ENCODE data around the gene CYP4F11.
"Not testable (repeated sequence)": the region's sequence is repeated elsewhere in the genome, so short reads cannot be mapped to it uniquely, and the experiment has no call there.

CYP4F11 gene

DNA sequence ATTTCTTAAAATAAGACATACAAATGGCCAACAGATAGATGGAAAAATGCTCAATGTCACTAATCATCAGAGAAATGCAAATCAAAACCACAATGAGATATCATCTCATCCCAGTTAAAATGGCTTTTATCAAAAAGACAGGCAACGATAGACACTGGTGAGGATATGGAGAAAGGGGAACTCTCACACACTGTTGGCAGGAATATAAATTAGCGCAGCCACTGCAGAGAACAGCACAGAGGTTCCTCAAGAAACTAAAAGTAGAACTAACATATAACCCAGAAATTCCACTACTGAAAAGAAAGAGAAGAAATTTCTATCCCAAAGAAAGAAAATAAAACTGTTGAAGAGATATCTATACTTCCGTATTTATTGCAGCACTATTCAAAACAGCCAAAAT, 51.0 kb downstream of the CYP4F11 start:
- H3K27me3 ChIP-seq (ENCODE audit: control insufficient read depth, insufficient read depth, low read length); H3K36me3 ChIP-seq (ENCODE audit: control insufficient read depth, insufficient read depth, low read length); H3K4me3 ChIP-seq (ENCODE audit: low read depth, low read length); H3K4me1 ChIP-seq (ENCODE audit: control insufficient read depth, insufficient read depth, low read length); H3K9ac ChIP-seq (ENCODE audit: low read depth, low read length); H3K27ac ChIP-seq (ENCODE audit: low read depth, low read length): not testable (repeated sequence)
- peaks cover 77% of the 10 kb centered on the region for H3K9me3 ChIP-seq (ENCODE audit: control insufficient read depth, insufficient read depth, low read length)

DNA sequence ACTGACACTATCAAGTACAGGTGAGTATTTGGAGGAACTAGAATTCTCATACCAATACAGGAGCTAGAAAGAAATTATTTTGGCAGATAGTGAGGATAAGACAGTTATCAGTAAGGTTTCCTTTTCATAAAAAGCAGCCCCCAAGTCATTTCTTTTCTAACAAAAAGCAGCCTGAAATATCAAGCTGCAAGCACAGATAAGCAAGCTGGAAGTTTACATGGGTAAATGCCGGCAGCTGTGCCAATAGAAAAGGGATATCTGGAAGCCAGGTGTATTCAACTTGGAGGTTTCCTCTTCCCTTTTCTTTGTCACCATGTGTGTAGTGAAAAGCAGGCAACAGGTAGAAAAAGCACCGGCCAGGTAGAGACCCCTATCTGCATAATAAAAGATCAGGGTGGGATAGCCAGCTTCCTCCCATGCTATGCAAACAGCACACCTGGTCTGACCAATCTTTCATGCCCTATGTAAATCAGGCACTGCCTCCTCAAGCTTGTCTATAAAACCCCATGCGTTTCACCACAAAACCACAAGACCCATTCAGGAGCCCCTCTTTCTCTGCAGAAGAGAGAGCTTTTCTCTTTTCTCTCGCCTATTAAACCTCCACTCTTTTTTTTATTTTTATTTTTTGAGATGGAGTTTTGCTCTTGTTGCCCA, 59.4 kb downstream of the CYP4F11 start:
- H3K4me1 ChIP-seq (ENCODE audit: control insufficient read depth, insufficient read depth, low read length): no peaks in the 10 kb centered on the region
- H3K4me3 ChIP-seq (ENCODE audit: low read depth, low read length): no peak overlapping the region
- H3K27ac ChIP-seq (ENCODE audit: low read depth, low read length): no peak overlapping the region
- H3K36me3 ChIP-seq (ENCODE audit: control insufficient read depth, insufficient read depth, low read length): no peaks in the 10 kb centered on the region
- H3K9ac ChIP-seq (ENCODE audit: low read depth, low read length): no peak overlapping the region
- H3K27me3 ChIP-seq (ENCODE audit: control insufficient read depth, insufficient read depth, low read length): no peaks in the 10 kb centered on the region
- peaks cover 80% of the 10 kb centered on the region for H3K9me3 ChIP-seq (ENCODE audit: control insufficient read depth, insufficient read depth, low read length)

GRCh38 chr19:15873771-15874170, 60.6 kb downstream of the CYP4F11 start:
- not testable (repeated sequence) for H3K4me3 ChIP-seq (ENCODE audit: low read depth, low read length); H3K4me1 ChIP-seq (ENCODE audit: control insufficient read depth, insufficient read depth, low read length); H3K9ac ChIP-seq (ENCODE audit: low read depth, low read length); H3K27me3 ChIP-seq (ENCODE audit: control insufficient read depth, insufficient read depth, low read length); H3K36me3 ChIP-seq (ENCODE audit: control insufficient read depth, insufficient read depth, low read length); H3K27ac ChIP-seq (ENCODE audit: low read depth, low read length)
- H3K9me3 ChIP-seq (ENCODE audit: control insufficient read depth, insufficient read depth, low read length): peaks cover 81% of the 10 kb centered on the region

GRCh38 chr19:15871570-15871969, 62.8 kb downstream of the CYP4F11 start:
- no peak overlapping the region for H3K4me3 ChIP-seq (ENCODE audit: low read depth, low read length)
- H3K27ac ChIP-seq (ENCODE audit: low read depth, low read length): no peak overlapping the region
- no peaks in the 10 kb centered on the region for H3K36me3 ChIP-seq (ENCODE audit: control insufficient read depth, insufficient read depth, low read length)
- H3K9me3 ChIP-seq (ENCODE audit: control insufficient read depth, insufficient read depth, low read length): peaks cover 76% of the 10 kb centered on the region
- H3K27me3 ChIP-seq (ENCODE audit: control insufficient read depth, insufficient read depth, low read length): no peaks in the 10 kb centered on the region
- no peaks in the 10 kb centered on the region for H3K4me1 ChIP-seq (ENCODE audit: control insufficient read depth, insufficient read depth, low read length)
- H3K9ac ChIP-seq (ENCODE audit: low read depth, low read length): no peak overlapping the region

DNA sequence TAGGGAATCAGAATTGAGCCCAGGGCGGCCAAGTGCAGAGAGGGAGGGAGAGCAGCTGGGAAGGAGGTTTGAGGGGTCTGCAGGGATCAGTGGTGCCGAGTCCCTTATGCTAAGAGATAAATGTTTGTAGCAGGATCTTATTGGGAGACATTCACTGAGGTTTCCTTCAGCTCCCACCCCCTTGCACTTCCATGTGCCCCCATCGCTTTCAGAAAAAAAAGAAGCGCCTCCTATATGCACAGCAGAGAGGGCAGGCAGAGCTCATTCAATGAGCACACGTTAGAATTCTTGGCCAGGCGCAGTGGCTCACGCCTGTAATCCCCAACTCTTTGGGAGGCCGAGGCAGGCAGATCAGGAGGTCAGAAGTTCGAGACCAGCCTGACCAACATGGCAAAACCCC, 64.5 kb downstream of the CYP4F11 start:
- Histone ChIP-seq H3K9me3 (ENCODE audit: control insufficient read depth, insufficient read depth, low read length) (peaks cover 72% of the 10 kb centered on the region), H3K9ac (ENCODE audit: low read depth, low read length) (no peak overlapping the region), H3K4me1 (ENCODE audit: control insufficient read depth, insufficient read depth, low read length) (no peaks in the 10 kb centered on the region), H3K27ac (ENCODE audit: low read depth, low read length) (no peak overlapping the region), H3K27me3 (ENCODE audit: control insufficient read depth, insufficient read depth, low read length) (no peaks in the 10 kb centered on the region), H3K36me3 (ENCODE audit: control insufficient read depth, insufficient read depth, low read length) (no peaks in the 10 kb centered on the region), H3K4me3 (ENCODE audit: low read depth, low read length) (no peak overlapping the region)

DNA sequence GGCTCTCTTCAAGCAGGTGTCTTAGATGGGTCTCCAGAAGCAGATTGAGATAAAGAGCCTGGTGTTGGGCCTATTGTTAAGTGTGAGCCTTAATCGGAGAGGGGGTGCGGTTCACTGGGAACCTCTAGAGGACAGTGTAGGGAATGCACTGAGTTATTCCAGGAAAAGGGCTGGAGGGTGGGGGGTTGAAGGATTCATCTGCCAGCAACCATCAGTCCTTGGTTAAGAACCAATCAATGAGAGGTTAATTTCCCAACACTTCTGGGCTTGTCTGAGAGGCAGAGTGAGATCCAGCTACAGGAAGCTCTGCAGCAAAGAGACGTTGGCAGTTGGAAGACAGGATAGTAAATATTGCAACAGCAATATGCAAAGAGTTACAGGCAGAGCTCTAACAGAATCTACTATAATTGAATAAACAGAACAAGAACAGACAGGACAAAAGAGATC, 65.2 kb downstream of the CYP4F11 start:
- H3K4me1 ChIP-seq (ENCODE audit: control insufficient read depth, insufficient read depth, low read length): no peaks in the 10 kb centered on the region
- H3K36me3 ChIP-seq (ENCODE audit: control insufficient read depth, insufficient read depth, low read length): no peaks in the 10 kb centered on the region
- H3K9me3 ChIP-seq (ENCODE audit: control insufficient read depth, insufficient read depth, low read length): peaks cover 72% of the 10 kb centered on the region
- H3K9ac ChIP-seq (ENCODE audit: low read depth, low read length): no peak overlapping the region
- no peak overlapping the region for H3K27ac ChIP-seq (ENCODE audit: low read depth, low read length)
- no peaks in the 10 kb centered on the region for H3K27me3 ChIP-seq (ENCODE audit: control insufficient read depth, insufficient read depth, low read length)
- H3K4me3 ChIP-seq (ENCODE audit: low read depth, low read length): no peak overlapping the region

GRCh38 chr19:15866636-15867035, 67.7 kb downstream of the CYP4F11 start:
- Histone ChIP-seq H3K27ac (ENCODE audit: low read depth, low read length) (no peak overlapping the region), H3K36me3 (ENCODE audit: control insufficient read depth, insufficient read depth, low read length) (no peaks in the 10 kb centered on the region), H3K4me3 (ENCODE audit: low read depth, low read length) (no peak overlapping the region), H3K9ac (ENCODE audit: low read depth, low read length) (no peak overlapping the region), H3K9me3 (ENCODE audit: control insufficient read depth, insufficient read depth, low read length) (peaks cover 65% of the 10 kb centered on the region), H3K4me1 (ENCODE audit: control insufficient read depth, insufficient read depth, low read length) (no peaks in the 10 kb centered on the region), H3K27me3 (ENCODE audit: control insufficient read depth, insufficient read depth, low read length) (no peaks in the 10 kb centered on the region)

- Histone ChIP-seq H3K27ac (ENCODE audit: low read depth, low read length) (no peak overlapping the region), H3K27me3 (ENCODE audit: control insufficient read depth, insufficient read depth, low read length) (no peaks in the 10 kb centered on the region), H3K4me3 (ENCODE audit: low read depth, low read length) (no peak overlapping the region), H3K4me1 (ENCODE audit: control insufficient read depth, insufficient read depth, low read length) (no peaks in the 10 kb centered on the region), H3K9ac (ENCODE audit: low read depth, low read length) (no peak overlapping the region), H3K36me3 (ENCODE audit: control insufficient read depth, insufficient read depth, low read length) (no peaks in the 10 kb centered on the region), H3K9me3 (ENCODE audit: control insufficient read depth, insufficient read depth, low read length) (peaks cover 67% of the 10 kb centered on the region)
These were observed 69.5 kb downstream of the CYP4F11 start for GRCh38 chr19:15864824-15865223.

DNA sequence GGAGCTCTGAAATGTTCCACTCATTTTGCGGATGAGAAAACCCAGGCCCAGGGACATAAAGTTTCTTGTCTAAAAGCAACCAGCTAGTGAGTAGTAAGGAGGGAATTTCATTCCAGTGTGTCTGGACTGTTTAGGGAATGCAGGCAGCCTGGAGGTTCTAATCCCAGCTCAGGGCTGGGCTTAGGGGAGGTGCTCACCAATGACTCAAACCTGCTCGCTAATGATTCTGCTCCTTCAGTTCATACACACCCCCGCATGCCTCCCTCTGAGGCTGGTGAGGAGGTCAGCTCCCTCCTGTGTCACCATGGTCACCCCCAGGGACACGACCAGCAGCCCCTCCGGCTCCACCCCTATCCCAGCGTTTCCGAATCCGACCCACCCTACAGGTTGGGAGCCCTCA, 71.1 kb downstream of the CYP4F11 start:
- no peak overlapping the region for H3K4me3 ChIP-seq (ENCODE audit: low read depth, low read length)

GRCh38 chr19:15862444-15862843, 71.9 kb downstream of the CYP4F11 start:
- no peak overlapping the region for H3K9ac ChIP-seq (ENCODE audit: low read depth, low read length)
- no peaks in the 10 kb centered on the region for H3K4me1 ChIP-seq (ENCODE audit: control insufficient read depth, insufficient read depth, low read length)
- peaks cover 70% of the 10 kb centered on the region for H3K9me3 ChIP-seq (ENCODE audit: control insufficient read depth, insufficient read depth, low read length)
- no peaks in the 10 kb centered on the region for H3K27me3 ChIP-seq (ENCODE audit: control insufficient read depth, insufficient read depth, low read length)
- H3K36me3 ChIP-seq (ENCODE audit: control insufficient read depth, insufficient read depth, low read length): no peaks in the 10 kb centered on the region
- H3K4me3 ChIP-seq (ENCODE audit: low read depth, low read length): no peak overlapping the region
- no peak overlapping the region for H3K27ac ChIP-seq (ENCODE audit: low read depth, low read length)

More for the DNA sequence above, 71.1 kb downstream of the CYP4F11 start:
- Histone ChIP-seq H3K36me3 (ENCODE audit: control insufficient read depth, insufficient read depth, low read length) (no peaks in the 10 kb centered on the region), H3K9me3 (ENCODE audit: control insufficient read depth, insufficient read depth, low read length) (peaks cover 67% of the 10 kb centered on the region), H3K9ac (ENCODE audit: low read depth, low read length) (no peak overlapping the region), H3K27ac (ENCODE audit: low read depth, low read length) (no peak overlapping the region), H3K27me3 (ENCODE audit: control insufficient read depth, insufficient read depth, low read length) (no peaks in the 10 kb centered on the region), H3K4me1 (ENCODE audit: control insufficient read depth, insufficient read depth, low read length) (no peaks in the 10 kb centered on the region)

Measured in HUES48 (cell line).